NCI-H69 (cell line): Measurements from ENCODE around the gene RNASE4.

ENCODE experiments used
- DNase-seq: peaks from one replicate; lab custom pipeline; 2025; lab: John Stamatoyannopoulos, UW

The RNASE4 gene

DNA sequence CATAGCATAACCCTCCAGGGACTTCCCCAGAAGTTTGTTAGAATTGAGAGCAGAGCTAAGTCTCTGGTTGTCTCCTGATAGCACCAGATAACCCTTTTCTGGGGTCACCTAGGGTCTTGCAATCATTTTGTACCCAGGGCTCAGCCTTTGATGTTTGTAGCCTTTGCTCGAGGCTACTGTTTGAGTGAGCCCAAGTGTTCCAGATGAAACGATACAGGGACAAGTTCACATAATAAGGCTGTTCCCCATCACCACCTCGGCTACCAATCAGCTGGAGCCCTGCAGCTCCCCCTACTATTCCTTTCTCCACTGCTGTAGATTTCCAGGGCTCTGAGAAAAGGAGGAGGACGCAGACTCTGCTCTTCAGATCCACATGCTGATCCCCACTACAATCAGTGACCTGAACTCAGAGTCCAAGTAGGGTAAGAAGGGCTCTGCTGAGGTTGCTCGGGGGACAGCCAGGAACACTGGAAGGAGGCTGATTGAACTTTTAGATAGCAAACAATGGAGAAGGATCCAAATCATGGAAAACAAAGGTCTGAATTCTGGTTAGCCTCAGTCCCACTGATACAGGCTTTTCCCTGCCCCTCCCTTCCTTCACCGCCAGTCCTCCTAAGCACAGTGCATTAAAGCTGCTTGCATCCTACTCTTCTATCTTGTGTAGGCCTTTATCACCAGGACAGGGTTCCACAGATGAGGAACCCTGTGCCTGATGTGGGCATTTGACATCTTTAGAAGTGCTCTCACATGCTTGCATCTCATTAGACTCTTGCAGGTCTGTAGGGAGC is 61.4 kb downstream of the RNASE4 start, which contains the start of gene EDDM3A:
Gene EDDM3A, plus strand, starts transcription at position 317 of the 788 bp plus-strand sequence. CDS start 1,694 bp downstream, outside the sequence.
- DNase-seq: no peak

DNA sequence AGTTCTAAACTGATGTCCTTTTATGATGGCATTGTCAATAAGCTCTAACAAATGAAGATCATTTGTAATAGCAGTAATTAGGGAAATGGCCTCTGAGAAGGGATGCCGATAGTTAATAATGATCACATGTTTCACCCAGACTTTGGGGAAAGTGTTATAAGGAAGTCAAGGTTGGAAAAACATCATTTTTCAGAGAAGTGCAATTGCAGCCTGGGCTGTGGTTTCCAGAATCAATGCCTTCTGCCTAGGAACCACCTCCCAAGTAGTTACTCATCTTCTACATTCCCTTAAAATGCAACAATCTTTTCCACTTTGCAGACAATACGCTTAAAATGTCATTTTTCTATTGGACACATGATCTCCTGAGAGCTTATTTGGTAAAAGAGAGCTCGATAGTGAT is 62.2 kb downstream of the RNASE4 start:
- no peak for DNase-seq

DNA sequence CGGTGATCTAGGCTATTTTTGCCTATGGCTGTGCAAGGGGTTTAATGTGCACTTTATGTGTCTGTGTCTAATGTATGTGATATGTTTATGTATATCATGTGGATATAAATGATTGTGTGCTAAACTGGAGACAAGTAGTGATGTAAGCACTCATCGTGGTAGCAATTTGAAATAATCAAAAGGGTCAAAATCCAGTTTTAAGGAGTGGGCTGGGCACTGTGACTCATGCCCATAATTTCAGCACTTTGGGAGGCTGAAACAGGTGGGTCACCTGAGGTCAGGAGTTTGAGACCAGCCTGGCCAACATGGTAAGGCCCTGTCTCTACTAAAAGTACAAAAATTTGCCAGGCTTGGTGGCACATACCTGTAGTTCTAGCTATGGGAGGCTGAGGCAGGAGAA is 64.1 kb downstream of the RNASE4 start:
- DNase-seq: no peak

DNA sequence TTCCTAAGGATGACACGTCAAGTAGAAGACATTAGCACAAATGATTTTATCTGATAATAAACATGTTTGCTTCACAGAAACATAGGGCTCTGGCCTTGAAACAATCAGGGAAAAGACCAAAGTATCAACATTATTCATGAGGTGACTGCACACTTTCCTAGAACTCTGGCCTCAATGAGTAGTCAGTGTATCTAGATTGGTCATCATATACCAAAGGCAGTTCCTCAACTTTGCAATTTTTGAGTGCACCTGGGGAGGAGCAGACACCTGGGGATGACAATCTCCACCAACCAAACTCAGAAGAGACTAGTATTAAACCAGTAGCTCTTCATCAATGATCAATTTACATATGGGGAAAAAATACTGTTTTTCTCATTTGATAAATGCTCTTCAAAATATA is 65.8 kb downstream of the RNASE4 start:
- DNase-seq: no peak
